ENCODE measurements around the gene PCGF3. TPM values are rescaled to one million over a fixed set of nuclear protein-coding genes. Genes with fewer than 3 reads are reported as not detected.
A peak's percentile ranks its signal among the peaks of the same experiment; 100 is the strongest.

Gene PCGF3
- total RNA-seq, result 10 to 100 TPM; 24.7 to 26.1 TPM
- polyA plus RNA-seq, result 4.8 TPM

DNA sequence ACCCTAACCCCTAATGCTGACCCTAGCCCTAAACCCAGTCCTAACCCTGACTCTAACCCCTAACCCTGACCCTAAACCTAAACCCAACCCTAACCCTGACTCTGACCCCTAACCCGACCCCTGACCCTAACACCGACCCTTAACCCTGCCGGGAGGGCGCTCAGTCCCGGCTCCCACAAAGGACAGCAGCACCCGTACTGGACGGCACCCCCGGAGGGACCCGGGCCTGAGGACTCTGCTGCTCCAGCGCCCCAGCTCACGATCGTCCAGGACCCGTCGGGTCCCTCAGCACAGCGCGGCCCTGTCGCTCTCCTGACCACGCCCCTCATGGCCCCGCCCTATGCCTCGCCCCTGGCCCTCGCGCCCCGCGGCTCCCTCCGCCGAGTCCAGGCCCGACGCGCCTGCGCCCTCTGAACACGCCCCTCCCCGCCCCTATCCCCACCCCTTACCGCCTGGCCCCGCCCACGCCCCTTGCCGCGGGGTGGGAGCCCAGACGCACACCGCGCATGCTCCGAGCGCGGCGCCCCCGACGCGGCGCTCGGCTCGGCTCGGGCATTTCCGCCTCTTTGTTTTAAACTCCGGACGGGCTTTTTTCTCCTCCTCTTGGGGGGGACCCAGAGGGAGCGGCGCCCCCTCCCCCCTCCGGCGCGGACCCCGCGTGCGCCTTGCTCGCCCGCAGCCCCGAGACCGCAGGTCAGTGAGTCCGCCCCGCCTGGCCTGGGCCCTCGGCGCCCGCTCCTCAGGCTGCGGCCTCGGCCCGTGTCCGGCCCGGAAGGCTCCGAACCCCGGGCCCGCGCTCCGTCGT is at the start of gene PCGF3:
Gene PCGF3 (plus strand): TSS at position 555 of the 805 bp plus-strand sequence. CDS start 27,849 bp downstream, outside the sequence.
- H3K4me3 Mint-ChIP-seq, result peak within 1 kb of the TSS; percentile 78 to 90 (median 84)
- POLR2A ChIA-PET, result no interaction called here
- H3K27ac Mint-ChIP-seq, result peak within 1 kb of the TSS; percentile 15 to 93 (median 80)
- H3K36me3 Mint-ChIP-seq, result peaks cover 0 to 4% (median 0%) of the 10 kb centered on the region in 3 donors
- Histone ChIP-seq H3K4me1 (ENCODE audit: insufficient read depth, low read length) (peaks cover 13% of the 10 kb centered on the region), H3K36me3 (ENCODE audit: insufficient read depth, low read length) (no peaks in the 10 kb centered on the region), H3K4me3 (ENCODE audit: low read length) (peak within 1 kb of the TSS; percentile 76), H3K9me3 (ENCODE audit: low read length) (no peaks in the 10 kb centered on the region), H3K27ac (ENCODE audit: low read depth, low read length) (peak within 1 kb of the TSS; percentile 93), H3K27me3 (ENCODE audit: insufficient read depth, low read length, poor library complexity, severe bottlenecking) (no peaks in the 10 kb centered on the region)
- DNase-seq, result peak; percentile 91 to 97 (median 95)
- peaks cover 17 to 34% (median 21%) of the 10 kb centered on the region in 3 donors for H3K4me1 Mint-ChIP-seq
- no peaks in the 10 kb centered on the region for H3K9me3 Mint-ChIP-seq
- CTCF ChIA-PET, result no interaction called here
- H3K27me3 Mint-ChIP-seq, result no peaks in the 10 kb centered on the region

DNA sequence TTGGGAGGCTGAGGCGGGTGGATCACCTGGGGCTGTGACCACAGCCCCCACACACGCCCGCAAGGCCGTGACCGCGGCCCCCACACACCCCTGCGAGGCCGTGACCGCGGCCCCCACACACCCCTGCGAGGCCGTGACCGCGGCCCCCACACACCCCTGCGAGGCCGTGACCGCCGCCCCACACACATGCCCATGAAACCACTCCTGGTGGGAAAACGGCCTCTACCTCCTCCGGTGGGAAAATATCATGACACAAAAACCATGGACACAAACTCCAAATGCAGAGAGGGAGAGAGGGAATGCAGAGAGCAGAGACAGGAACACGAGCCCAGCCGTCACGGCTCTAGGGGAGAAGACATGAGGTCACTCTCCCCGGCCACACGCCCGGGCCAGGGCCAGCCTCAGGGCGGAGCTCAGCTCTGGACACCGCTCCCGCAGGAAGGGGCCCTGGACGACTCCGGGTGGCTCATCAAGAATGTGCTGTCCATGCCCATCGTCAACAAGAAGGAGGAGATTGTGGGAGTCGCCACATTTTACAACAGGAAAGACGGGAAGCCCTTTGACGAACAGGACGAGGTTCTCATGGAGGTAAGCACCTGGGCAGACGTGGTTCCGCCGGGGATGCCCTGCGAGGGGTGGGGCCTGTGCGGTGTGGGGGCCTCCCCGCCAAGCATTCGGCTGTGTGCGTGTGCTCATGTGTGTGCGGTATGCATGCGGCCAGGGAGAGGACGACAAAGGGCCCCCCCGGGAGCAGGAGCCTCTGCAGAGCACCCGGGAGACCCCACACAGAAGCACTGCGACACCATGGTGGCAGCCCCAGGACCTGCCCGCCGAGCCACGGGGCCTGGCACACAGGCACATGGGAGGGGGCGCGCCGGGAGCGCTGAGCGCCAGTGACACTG is 48.9 kb upstream of the PCGF3 start:
- Histone ChIP-seq H3K36me3 (ENCODE audit: insufficient read depth, low read length) (no peaks in the 10 kb centered on the region), H3K4me1 (ENCODE audit: insufficient read depth, low read length) (no peaks in the 10 kb centered on the region), H3K9me3 (ENCODE audit: low read length) (no peaks in the 10 kb centered on the region), H3K27ac (ENCODE audit: low read depth, low read length) (no peak overlapping the region), H3K4me3 (ENCODE audit: low read length) (no peak overlapping the region), H3K27me3 (ENCODE audit: insufficient read depth, low read length, poor library complexity, severe bottlenecking) (no peaks in the 10 kb centered on the region)
- H3K4me1 Mint-ChIP-seq, result peaks cover 0 to 4% (median 2%) of the 10 kb centered on the region in 3 donors
- no peaks in the 10 kb centered on the region for H3K9me3 Mint-ChIP-seq
- ChIA-PET POLR2A (no interaction called here), CTCF (no interaction called here)
- no peak overlapping the region for H3K4me3 Mint-ChIP-seq
- H3K27me3 Mint-ChIP-seq, result peaks cover 0 to 4% of the 10 kb centered on the region in 2 donors
- H3K36me3 Mint-ChIP-seq, result peaks cover 0 to 2% (median 2%) of the 10 kb centered on the region in 3 donors
- DNase-seq, result peak in 1 of 5 donors; percentile 45
- no peak overlapping the region for H3K27ac Mint-ChIP-seq

DNA sequence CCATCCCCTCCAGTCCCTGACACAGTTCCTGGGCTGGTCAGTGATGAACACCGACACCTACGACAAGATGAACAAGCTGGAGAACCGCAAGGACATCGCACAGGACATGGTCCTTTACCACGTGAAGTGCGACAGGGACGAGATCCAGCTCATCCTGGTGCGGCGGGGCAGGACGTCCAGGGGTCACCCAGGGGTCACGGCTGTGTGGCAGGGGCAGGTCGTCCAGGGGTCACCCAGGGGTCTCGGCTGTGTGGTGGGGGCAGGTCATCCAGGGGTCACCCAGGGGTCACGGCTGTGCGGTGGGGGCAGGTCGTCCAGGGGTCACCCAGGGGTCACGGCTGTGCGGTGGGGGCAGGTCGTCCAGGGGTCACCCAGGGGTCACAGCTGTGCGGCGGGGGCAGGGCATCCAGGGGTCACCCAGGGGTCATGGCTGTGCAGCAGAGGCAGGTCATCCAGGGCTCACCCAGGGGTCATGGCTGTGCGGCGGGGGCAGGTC is 48.2 kb upstream of the PCGF3 start:
- Histone ChIP-seq H3K27ac (ENCODE audit: low read depth, low read length) (no peak overlapping the region), H3K36me3 (ENCODE audit: insufficient read depth, low read length) (no peaks in the 10 kb centered on the region), H3K27me3 (ENCODE audit: insufficient read depth, low read length, poor library complexity, severe bottlenecking) (no peaks in the 10 kb centered on the region), H3K4me3 (ENCODE audit: low read length) (no peak overlapping the region), H3K9me3 (ENCODE audit: low read length) (no peaks in the 10 kb centered on the region), H3K4me1 (ENCODE audit: insufficient read depth, low read length) (no peaks in the 10 kb centered on the region)
- H3K27me3 Mint-ChIP-seq, result peaks cover 0 to 4% of the 10 kb centered on the region in 2 donors
- H3K27ac Mint-ChIP-seq, result no peak overlapping the region
- POLR2A ChIA-PET, result no interaction called here
- H3K9me3 Mint-ChIP-seq, result no peaks in the 10 kb centered on the region
- DNase-seq, result no peak
- CTCF ChIA-PET, result no interaction called here
- H3K4me3 Mint-ChIP-seq, result no peak overlapping the region
- H3K36me3 Mint-ChIP-seq, result peaks cover 0 to 2% (median 2%) of the 10 kb centered on the region in 3 donors
- H3K4me1 Mint-ChIP-seq, result peaks cover 0 to 4% (median 2%) of the 10 kb centered on the region in 3 donors

GRCh38 chr4:657834-658667 is 47.6 kb upstream of the PCGF3 start:
- POLR2A ChIA-PET, result no interaction called here
- Mint-ChIP-seq H3K27ac (peak overlapping the region in 1 of 8 donors; percentile 66), H3K4me3 (no peak overlapping the region), H3K9me3 (no peaks in the 10 kb centered on the region), H3K4me1 (peaks cover 2 to 4% (median 2%) of the 10 kb centered on the region in 3 donors), H3K27me3 (no peaks in the 10 kb centered on the region), H3K36me3 (peaks cover 0 to 2% (median 2%) of the 10 kb centered on the region in 3 donors)
- H3K27ac ChIP-seq (ENCODE audit: low read depth, low read length), result no peak overlapping the region
- H3K9me3 ChIP-seq (ENCODE audit: low read length), result no peaks in the 10 kb centered on the region
- peak in 1 of 5 donors; percentile 44 for DNase-seq
- H3K4me1 ChIP-seq (ENCODE audit: insufficient read depth, low read length), result peaks cover 3% of the 10 kb centered on the region
- H3K4me3 ChIP-seq (ENCODE audit: low read length), result no peak overlapping the region
- no peaks in the 10 kb centered on the region for H3K27me3 ChIP-seq (ENCODE audit: insufficient read depth, low read length, poor library complexity, severe bottlenecking)
- CTCF ChIA-PET, result no interaction called here
- no peaks in the 10 kb centered on the region for H3K36me3 ChIP-seq (ENCODE audit: insufficient read depth, low read length)

DNA sequence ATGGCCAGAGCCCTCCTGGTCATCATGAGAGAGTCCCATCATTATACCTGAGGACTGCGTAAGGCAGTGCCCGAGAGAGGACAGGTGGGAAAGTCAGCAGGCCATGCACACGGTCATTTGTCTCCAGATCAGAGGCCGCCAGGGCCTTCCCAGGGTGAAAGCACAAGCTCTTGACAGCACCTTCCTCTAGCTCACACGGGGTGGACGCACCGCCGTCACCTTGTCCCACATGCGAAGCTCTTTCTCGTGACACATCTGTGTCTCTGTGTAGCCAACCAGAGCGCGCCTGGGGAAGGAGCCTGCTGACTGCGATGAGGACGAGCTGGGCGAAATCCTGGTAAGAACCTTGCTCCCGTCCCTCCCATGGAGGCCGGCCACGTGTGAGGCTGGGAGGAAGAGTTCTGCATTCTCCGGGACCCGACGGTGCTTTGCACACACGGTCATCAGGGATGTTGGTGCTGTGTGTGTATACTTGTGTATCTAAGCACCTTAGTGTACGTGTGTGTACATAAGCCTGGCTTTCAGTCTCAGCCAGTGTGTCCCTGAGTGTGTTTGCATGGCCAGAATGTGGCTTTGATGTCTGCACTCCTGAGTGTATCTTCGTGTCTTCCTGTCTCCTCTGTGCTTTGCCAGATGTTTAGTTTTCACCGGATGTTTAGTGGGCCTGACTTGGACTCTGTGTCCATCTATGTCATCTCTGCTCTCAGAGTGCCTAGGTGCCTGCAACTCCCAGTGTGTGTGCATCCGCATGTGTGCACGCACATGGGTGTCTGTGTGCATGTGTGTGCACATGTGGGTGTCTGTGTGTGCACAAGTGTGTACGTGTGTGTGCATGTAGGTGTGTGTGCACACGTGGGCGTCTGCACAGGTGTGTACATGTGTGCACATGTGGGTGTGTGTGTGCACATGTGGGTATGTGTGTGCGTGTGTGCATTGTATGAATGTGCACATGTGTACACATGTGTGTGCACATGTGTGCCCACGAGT is 46.7 kb upstream of the PCGF3 start:
- Mint-ChIP-seq H3K4me1 (peaks cover 2 to 8% (median 4%) of the 10 kb centered on the region in 3 donors), H3K27ac (peak overlapping the region in 2 of 8 donors; percentile 35 to 66), H3K36me3 (peaks cover 0 to 2% (median 2%) of the 10 kb centered on the region in 3 donors), H3K4me3 (peak overlapping the region in 1 of 7 donors; percentile 67), H3K9me3 (no peaks in the 10 kb centered on the region), H3K27me3 (no peaks in the 10 kb centered on the region)
- H3K27ac ChIP-seq (ENCODE audit: low read depth, low read length), result no peak overlapping the region
- POLR2A ChIA-PET, result no interaction called here
- H3K9me3 ChIP-seq (ENCODE audit: low read length), result no peaks in the 10 kb centered on the region
- DNase-seq, result no peak
- no peaks in the 10 kb centered on the region for H3K36me3 ChIP-seq (ENCODE audit: insufficient read depth, low read length)
- H3K27me3 ChIP-seq (ENCODE audit: insufficient read depth, low read length, poor library complexity, severe bottlenecking), result no peaks in the 10 kb centered on the region
- H3K4me1 ChIP-seq (ENCODE audit: insufficient read depth, low read length), result peaks cover 6% of the 10 kb centered on the region
- H3K4me3 ChIP-seq (ENCODE audit: low read length), result no peak overlapping the region
- CTCF ChIA-PET, result no interaction called here

GRCh38 chr4:659851-660250 is 45.8 kb upstream of the PCGF3 start:
- ChIA-PET CTCF (no interaction called here), POLR2A (no interaction called here)
- Histone ChIP-seq H3K4me3 (ENCODE audit: low read length) (no peak overlapping the region), H3K27ac (ENCODE audit: low read depth, low read length) (no peak overlapping the region), H3K4me1 (ENCODE audit: insufficient read depth, low read length) (peaks cover 11% of the 10 kb centered on the region), H3K36me3 (ENCODE audit: insufficient read depth, low read length) (no peaks in the 10 kb centered on the region), H3K27me3 (ENCODE audit: insufficient read depth, low read length, poor library complexity, severe bottlenecking) (no peaks in the 10 kb centered on the region), H3K9me3 (ENCODE audit: low read length) (no peaks in the 10 kb centered on the region)
- Mint-ChIP-seq H3K4me3 (peak overlapping the region in 1 of 7 donors; percentile 67), H3K36me3 (peaks cover 0 to 2% (median 2%) of the 10 kb centered on the region in 3 donors), H3K27ac (no peak overlapping the region), H3K4me1 (peaks cover 7 to 17% (median 9%) of the 10 kb centered on the region in 3 donors), H3K9me3 (no peaks in the 10 kb centered on the region), H3K27me3 (no peaks in the 10 kb centered on the region)
- DNase-seq, result no peak

GRCh38 chr4:660401-660800 is 45.2 kb upstream of the PCGF3 start:
- no peak overlapping the region for H3K27ac Mint-ChIP-seq
- H3K4me3 ChIP-seq (ENCODE audit: low read length), result no peak overlapping the region
- H3K4me3 Mint-ChIP-seq, result peak overlapping the region in 4 of 7 donors; percentile 29 to 71 (median 55)
- no peaks in the 10 kb centered on the region for H3K9me3 ChIP-seq (ENCODE audit: low read length)
- ChIA-PET CTCF (no interaction called here), POLR2A (no interaction called here)
- peak in 1 of 5 donors; percentile 26 for DNase-seq
- H3K27ac ChIP-seq (ENCODE audit: low read depth, low read length), result no peak overlapping the region
- H3K36me3 Mint-ChIP-seq, result peaks cover 0 to 2% (median 2%) of the 10 kb centered on the region in 3 donors
- peaks cover 7 to 20% (median 9%) of the 10 kb centered on the region in 3 donors for H3K4me1 Mint-ChIP-seq
- H3K4me1 ChIP-seq (ENCODE audit: insufficient read depth, low read length), result peaks cover 11% of the 10 kb centered on the region
- H3K9me3 Mint-ChIP-seq, result no peaks in the 10 kb centered on the region
- H3K36me3 ChIP-seq (ENCODE audit: insufficient read depth, low read length), result no peaks in the 10 kb centered on the region
- no peaks in the 10 kb centered on the region for H3K27me3 ChIP-seq (ENCODE audit: insufficient read depth, low read length, poor library complexity, severe bottlenecking)
- H3K27me3 Mint-ChIP-seq, result no peaks in the 10 kb centered on the region

All from CD8-positive, alpha-beta memory T cell (primary cell).